ENCODE results near the gene MTSS2.

DNA sequence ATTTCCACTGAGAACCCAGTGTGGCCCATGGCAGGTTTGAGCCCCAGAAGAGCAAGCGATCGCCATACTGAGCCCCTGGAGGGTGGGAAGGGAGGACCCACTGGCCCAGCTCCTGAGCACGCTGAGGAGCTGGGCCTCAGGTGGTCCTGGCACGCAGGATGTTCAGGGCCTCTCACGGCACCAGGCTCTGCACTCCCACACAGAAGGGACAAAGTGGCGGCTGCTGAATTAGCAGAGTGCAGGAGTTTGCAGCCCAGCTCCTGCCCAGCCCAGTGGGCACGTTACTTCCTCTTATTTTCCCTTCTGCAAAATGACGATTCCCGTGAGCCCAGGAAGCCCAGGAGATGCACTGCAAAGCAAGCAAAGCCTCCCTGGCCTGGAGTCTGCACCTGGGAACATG is 42.3 kb upstream of the MTSS2 start:
- TF ChIP-seq, protein P1, sequence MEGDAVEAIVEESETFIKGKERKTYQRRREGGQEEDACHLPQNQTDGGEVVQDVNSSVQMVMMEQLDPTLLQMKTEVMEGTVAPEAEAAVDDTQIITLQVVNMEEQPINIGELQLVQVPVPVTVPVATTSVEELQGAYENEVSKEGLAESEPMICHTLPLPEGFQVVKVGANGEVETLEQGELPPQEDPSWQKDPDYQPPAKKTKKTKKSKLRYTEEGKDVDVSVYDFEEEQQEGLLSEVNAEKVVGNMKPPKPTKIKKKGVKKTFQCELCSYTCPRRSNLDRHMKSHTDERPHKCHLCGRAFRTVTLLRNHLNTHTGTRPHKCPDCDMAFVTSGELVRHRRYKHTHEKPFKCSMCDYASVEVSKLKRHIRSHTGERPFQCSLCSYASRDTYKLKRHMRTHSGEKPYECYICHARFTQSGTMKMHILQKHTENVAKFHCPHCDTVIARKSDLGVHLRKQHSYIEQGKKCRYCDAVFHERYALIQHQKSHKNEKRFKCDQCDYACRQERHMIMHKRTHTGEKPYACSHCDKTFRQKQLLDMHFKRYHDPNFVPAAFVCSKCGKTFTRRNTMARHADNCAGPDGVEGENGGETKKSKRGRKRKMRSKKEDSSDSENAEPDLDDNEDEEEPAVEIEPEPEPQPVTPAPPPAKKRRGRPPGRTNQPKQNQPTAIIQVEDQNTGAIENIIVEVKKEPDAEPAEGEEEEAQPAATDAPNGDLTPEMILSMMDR (IDR thresholded peaks at IDR 0.05; ENCODE audit: insufficient read depth, low read length, poor library complexity, severe bottlenecking): no peak
- TF ChIP-seq EZH2phosphoT487 (conservative IDR thresholded peaks at IDR 0.05; ENCODE audit: low read length): no peak
